ENCODE data around the gene DSCAM. TPM values are rescaled to one million over a fixed set of nuclear protein-coding genes. Genes with fewer than 3 reads are reported as not detected.

Gene DSCAM
- total RNA-seq, 1 donor from 2014 or later: not detected

- peaks cover 34% of the 10 kb centered on the region for H3K9me3 Mint-ChIP-seq (ENCODE audit: unreplicated experiment)
- no peaks in the 10 kb centered on the region for H3K27me3 Mint-ChIP-seq (ENCODE audit: unreplicated experiment)
- H3K27ac Mint-ChIP-seq (ENCODE audit: unreplicated experiment): no peak overlapping the region
- no peaks in the 10 kb centered on the region for H3K4me1 Mint-ChIP-seq (ENCODE audit: unreplicated experiment)
- no peak overlapping the region for H3K4me3 Mint-ChIP-seq (ENCODE audit: unreplicated experiment)
- no peaks in the 10 kb centered on the region for H3K36me3 Mint-ChIP-seq (ENCODE audit: unreplicated experiment)
- peak; percentile 42 for DNase-seq (ENCODE audit: extremely low spot score, unreplicated experiment)
- no peak for TF ChIP-seq CTCF (IDR thresholded peaks at IDR 0.05)
These were observed 667.8 kb downstream of the DSCAM start for GRCh38 chr21:40179166-40179565.

- DNase-seq (ENCODE audit: extremely low spot score, unreplicated experiment): no peak
- no peaks in the 10 kb centered on the region for H3K4me1 Mint-ChIP-seq (ENCODE audit: unreplicated experiment)
- H3K4me3 Mint-ChIP-seq (ENCODE audit: unreplicated experiment): no peak overlapping the region
- no peak for TF ChIP-seq CTCF (IDR thresholded peaks at IDR 0.05)
- H3K27me3 Mint-ChIP-seq (ENCODE audit: unreplicated experiment): no peaks in the 10 kb centered on the region
- no peaks in the 10 kb centered on the region for H3K36me3 Mint-ChIP-seq (ENCODE audit: unreplicated experiment)
- no peak overlapping the region for H3K27ac Mint-ChIP-seq (ENCODE audit: unreplicated experiment)
- H3K9me3 Mint-ChIP-seq (ENCODE audit: unreplicated experiment): peaks cover 31% of the 10 kb centered on the region
These were observed 668.2 kb downstream of the DSCAM start for GRCh38 chr21:40178726-40179125.

GRCh38 chr21:40177979-40178378, 669.0 kb downstream of the DSCAM start:
- Mint-ChIP-seq H3K9me3 (ENCODE audit: unreplicated experiment) (peaks cover 33% of the 10 kb centered on the region), H3K36me3 (ENCODE audit: unreplicated experiment) (no peaks in the 10 kb centered on the region)

GRCh38 chr21:40176724-40177123, 670.2 kb downstream of the DSCAM start:
- DNase-seq (ENCODE audit: extremely low spot score, unreplicated experiment): no peak
- Mint-ChIP-seq H3K36me3 (ENCODE audit: unreplicated experiment) (no peaks in the 10 kb centered on the region), H3K4me1 (ENCODE audit: unreplicated experiment) (no peaks in the 10 kb centered on the region), H3K4me3 (ENCODE audit: unreplicated experiment) (no peak overlapping the region), H3K27ac (ENCODE audit: unreplicated experiment) (no peak overlapping the region), H3K27me3 (ENCODE audit: unreplicated experiment) (no peaks in the 10 kb centered on the region), H3K9me3 (ENCODE audit: unreplicated experiment) (peaks cover 30% of the 10 kb centered on the region)
- no peak for TF ChIP-seq CTCF (IDR thresholded peaks at IDR 0.05)

More at GRCh38 chr21:40177979-40178378, 669.0 kb downstream of the DSCAM start:
- Mint-ChIP-seq H3K27me3 (ENCODE audit: unreplicated experiment) (no peaks in the 10 kb centered on the region), H3K4me3 (ENCODE audit: unreplicated experiment) (no peak overlapping the region), H3K4me1 (ENCODE audit: unreplicated experiment) (no peaks in the 10 kb centered on the region), H3K27ac (ENCODE audit: unreplicated experiment) (no peak overlapping the region)
- no peak for TF ChIP-seq CTCF (IDR thresholded peaks at IDR 0.05)
- no peak for DNase-seq (ENCODE audit: extremely low spot score, unreplicated experiment)

- Mint-ChIP-seq H3K27me3 (ENCODE audit: unreplicated experiment) (no peaks in the 10 kb centered on the region), H3K36me3 (ENCODE audit: unreplicated experiment) (no peaks in the 10 kb centered on the region), H3K4me1 (ENCODE audit: unreplicated experiment) (no peaks in the 10 kb centered on the region), H3K27ac (ENCODE audit: unreplicated experiment) (no peak overlapping the region), H3K9me3 (ENCODE audit: unreplicated experiment) (peaks cover 16% of the 10 kb centered on the region), H3K4me3 (ENCODE audit: unreplicated experiment) (no peak overlapping the region)
- no peak for DNase-seq (ENCODE audit: extremely low spot score, unreplicated experiment)
- no peak for TF ChIP-seq CTCF (IDR thresholded peaks at IDR 0.05)
These were observed 673.1 kb downstream of the DSCAM start for GRCh38 chr21:40173816-40174215.

Measured in osteocyte (in vitro differentiated cells).